ENCODE measurements around the gene FRY.

The FRY gene

DNA sequence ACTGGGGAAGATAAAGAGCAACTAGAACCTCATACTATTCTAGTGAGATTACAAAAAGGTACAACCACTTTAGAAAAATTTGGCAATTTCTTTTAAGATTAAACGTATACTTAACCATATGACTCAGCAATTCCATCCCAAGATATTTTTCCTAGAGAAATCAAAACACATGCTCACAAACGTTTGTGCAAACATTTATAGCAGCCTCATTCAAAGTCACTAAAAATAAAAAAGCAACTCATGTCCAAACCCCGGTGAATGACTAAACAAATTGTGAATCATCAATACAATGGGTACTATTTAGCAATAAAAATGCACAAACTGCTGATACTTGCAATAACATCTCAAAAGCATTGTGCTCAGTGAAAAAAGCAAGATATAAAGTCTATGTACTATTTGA, 121.5 kb downstream of the FRY start:
- TF ChIP-seq ZNF274 (IDR thresholded peaks at IDR 0.05; ENCODE audit: low read depth, low read length): no peak
- H3K4me3 ChIP-seq (ENCODE audit: low read length): no peak overlapping the region

- TF ChIP-seq ZNF274 (IDR thresholded peaks at IDR 0.05; ENCODE audit: low read depth, low read length): no peak
- H3K4me3 ChIP-seq (ENCODE audit: low read length): no peak overlapping the region
Measured at GRCh38 chr13:32159137-32159869, 127.7 kb downstream of the FRY start.

DNA sequence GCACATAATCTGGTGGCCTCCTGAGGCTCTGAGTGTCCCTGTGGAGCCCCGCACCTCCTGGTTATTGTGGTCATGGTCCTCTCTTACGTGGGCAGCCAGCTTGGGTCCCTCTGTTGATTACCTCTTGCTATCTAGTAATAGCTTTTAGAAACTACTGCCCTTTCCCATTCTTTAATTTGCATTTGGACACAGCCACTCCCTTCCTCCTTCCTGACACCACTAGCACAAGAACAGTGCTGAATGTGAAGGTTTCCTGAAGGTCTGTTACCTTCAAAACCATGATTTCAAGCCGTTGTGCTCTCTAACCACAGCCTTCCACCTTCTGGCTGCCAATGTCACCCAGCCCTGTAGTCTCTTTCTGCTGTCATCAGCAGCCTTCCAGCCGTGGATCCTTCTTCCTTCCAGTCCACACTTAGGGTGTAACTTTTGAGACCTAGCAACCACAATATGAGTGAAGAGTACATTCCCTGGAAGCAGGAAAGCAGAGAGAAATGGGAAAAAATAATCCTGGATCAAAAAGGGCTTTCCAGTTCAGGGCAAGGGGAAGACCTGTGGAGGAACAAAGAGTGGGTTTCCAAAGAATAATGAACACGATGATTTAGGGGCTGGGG, 130.9 kb downstream of the FRY start:
- no peak overlapping the region for H3K4me3 ChIP-seq (ENCODE audit: low read length)
- no peak for TF ChIP-seq ZNF274 (IDR thresholded peaks at IDR 0.05; ENCODE audit: low read depth, low read length)

GRCh38 chr13:32164622-32165268, 133.2 kb downstream of the FRY start:
- no peak for TF ChIP-seq ZNF274 (IDR thresholded peaks at IDR 0.05; ENCODE audit: low read depth, low read length)
- H3K4me3 ChIP-seq (ENCODE audit: low read length): no peak overlapping the region

GRCh38 chr13:32165796-32166195, 134.2 kb downstream of the FRY start:
- TF ChIP-seq ZNF274 (IDR thresholded peaks at IDR 0.05; ENCODE audit: low read depth, low read length): no peak

GRCh38 chr13:32168131-32168530, 136.6 kb downstream of the FRY start:
- TF ChIP-seq ZNF274 (IDR thresholded peaks at IDR 0.05; ENCODE audit: low read depth, low read length): no peak
- H3K4me3 ChIP-seq (ENCODE audit: low read length): no peak overlapping the region

More at GRCh38 chr13:32165796-32166195, 134.2 kb downstream of the FRY start:
- no peak overlapping the region for H3K4me3 ChIP-seq (ENCODE audit: low read length)

- H3K4me3 ChIP-seq (ENCODE audit: low read length): no peak overlapping the region
- no peak for TF ChIP-seq ZNF274 (IDR thresholded peaks at IDR 0.05; ENCODE audit: low read depth, low read length)
Measured at GRCh38 chr13:32170841-32171240, 139.3 kb downstream of the FRY start.

- no peak for TF ChIP-seq ZNF274 (IDR thresholded peaks at IDR 0.05; ENCODE audit: low read depth, low read length)
- no peak overlapping the region for H3K4me3 ChIP-seq (ENCODE audit: low read length)
Measured at GRCh38 chr13:32173881-32174280, 142.3 kb downstream of the FRY start.

- no peak for TF ChIP-seq ZNF274 (IDR thresholded peaks at IDR 0.05; ENCODE audit: low read depth, low read length)
- H3K4me3 ChIP-seq (ENCODE audit: low read length): no peak overlapping the region
Measured at GRCh38 chr13:32174366-32174765, 142.8 kb downstream of the FRY start.

DNA sequence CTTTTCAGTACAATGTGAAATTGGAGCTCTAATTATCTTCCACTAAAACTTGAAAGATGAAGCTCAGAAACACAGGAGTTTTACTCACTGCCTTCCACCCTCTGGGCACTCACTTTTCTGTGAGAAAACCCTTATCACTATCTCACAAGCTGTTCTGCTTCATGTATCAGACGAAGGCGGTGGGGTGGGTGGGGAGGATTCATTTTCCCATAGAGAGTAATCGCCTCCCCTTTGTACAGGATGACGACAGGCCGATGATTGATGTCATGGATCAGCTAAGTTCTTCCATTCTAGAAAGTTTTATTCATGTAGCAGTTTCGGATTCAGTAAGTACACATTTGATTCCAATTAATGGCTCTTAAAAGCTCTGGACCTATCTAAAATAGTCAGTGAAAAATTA, 143.7 kb downstream of the FRY start:
- H3K4me3 ChIP-seq (ENCODE audit: low read length): no peak overlapping the region
- no peak for TF ChIP-seq ZNF274 (IDR thresholded peaks at IDR 0.05; ENCODE audit: low read depth, low read length)

- no peak for TF ChIP-seq ZNF274 (IDR thresholded peaks at IDR 0.05; ENCODE audit: low read depth, low read length)
- H3K4me3 ChIP-seq (ENCODE audit: low read length): no peak overlapping the region
Measured at GRCh38 chr13:32175943-32176342, 144.4 kb downstream of the FRY start.

DNA sequence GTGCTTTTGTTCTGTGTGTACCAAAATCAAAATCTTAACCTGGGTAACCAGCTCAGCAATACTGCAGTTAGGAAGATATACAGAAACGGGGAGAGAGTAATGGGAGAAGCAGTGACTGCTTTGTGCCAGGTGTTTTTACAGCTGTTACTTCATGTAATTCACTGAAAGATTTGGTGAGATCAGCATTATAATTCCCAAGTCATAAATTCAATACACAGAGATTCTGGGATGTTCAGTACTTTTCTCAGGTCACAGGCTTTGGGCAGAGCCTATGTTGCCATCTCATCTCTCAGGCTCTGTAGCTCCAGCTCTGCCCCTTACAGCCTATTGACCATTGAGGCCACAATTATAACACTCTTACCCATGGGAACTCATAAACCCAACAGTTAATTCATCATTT, 145.1 kb downstream of the FRY start:
- no peak overlapping the region for H3K4me3 ChIP-seq (ENCODE audit: low read length)
- TF ChIP-seq ZNF274 (IDR thresholded peaks at IDR 0.05; ENCODE audit: low read depth, low read length): no peak

GRCh38 chr13:32178763-32179162, 147.2 kb downstream of the FRY start:
- no peak for TF ChIP-seq ZNF274 (IDR thresholded peaks at IDR 0.05; ENCODE audit: low read depth, low read length)
- H3K4me3 ChIP-seq (ENCODE audit: low read length): no peak overlapping the region

DNA sequence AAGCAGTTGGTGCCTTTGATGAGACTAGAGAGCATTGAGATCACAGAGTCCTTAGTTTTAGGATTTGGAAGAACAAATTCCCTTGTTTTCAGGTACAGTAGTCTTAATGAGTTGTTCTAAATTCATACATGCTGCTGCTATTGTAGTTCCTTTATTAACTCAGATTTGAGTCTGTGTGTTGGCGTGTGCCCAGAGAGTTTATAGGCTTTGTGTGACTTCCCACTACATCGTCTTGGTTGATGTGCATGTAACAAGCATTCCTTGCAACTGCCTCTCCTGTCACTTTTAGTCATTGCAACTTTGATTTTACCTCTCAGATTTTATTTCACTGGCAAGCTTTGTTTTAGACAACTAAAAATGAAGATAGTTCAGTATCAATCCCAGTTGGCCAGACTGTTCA, 148.1 kb downstream of the FRY start:
- H3K4me3 ChIP-seq (ENCODE audit: low read length): no peak overlapping the region
- no peak for TF ChIP-seq ZNF274 (IDR thresholded peaks at IDR 0.05; ENCODE audit: low read depth, low read length)

GRCh38 chr13:32187651-32188050, 156.1 kb downstream of the FRY start:
- TF ChIP-seq ZNF274 (IDR thresholded peaks at IDR 0.05; ENCODE audit: low read depth, low read length): no peak
- no peak overlapping the region for H3K4me3 ChIP-seq (ENCODE audit: low read length)
